Loucy (cell line): ENCODE measurements around the gene IL10RA.

Experiments
- H2AFZ ChIP-seq: fragments of 200-600 bp; sonication (generic); 2 replicates; pipeline ENCODE4 v1.6.0; 2016; ENCODE audit warnings: antibody characterized with exemption, mild to moderate bottlenecking, low read length, moderate library complexity
- H3F3A ChIP-seq: fragments of 200-600 bp; 2 replicates; pipeline ENCODE4 v1.6.0; 2016; ENCODE audit warnings: antibody characterized with exemption, low read depth, mild to moderate bottlenecking
- H3K27me3 ChIP-seq: fragments of 200-600 bp; sonication (generic); 2 replicates; pipeline ENCODE4 v1.6.1; 2014; ENCODE audit warnings: low read length, mild to moderate bottlenecking; ENCODE audit not compliant: insufficient read depth, poor library complexity, severe bottlenecking
- H3K36me3 ChIP-seq: fragments of 200-600 bp; sonication (generic); 2 replicates; pipeline ENCODE4 v1.6.1; 2016; ENCODE audit warnings: low read length; ENCODE audit not compliant: insufficient read depth
- H3K4me1 ChIP-seq: fragments of 200-600 bp; sonication (generic); 2 replicates; pipeline ENCODE4 v1.5.1; 2014; ENCODE audit warnings: low read length, mild to moderate bottlenecking; ENCODE audit not compliant: insufficient read depth, poor library complexity, severe bottlenecking
- H3K4me2 ChIP-seq: fragments of 200-600 bp; sonication (generic); 2 replicates; pipeline ENCODE4 v1.6.0; 2014; ENCODE audit warnings: antibody characterized with exemption, low read length, low read depth, mild to moderate bottlenecking; ENCODE audit not compliant: poor library complexity, severe bottlenecking
- H3K4me3 ChIP-seq: fragments of 200-600 bp; sonication (generic); 2 replicates; pipeline ENCODE4 v1.5.1; 2014; ENCODE audit warnings: low read length, mild to moderate bottlenecking, mixed read lengths; ENCODE audit not compliant: poor library complexity, severe bottlenecking
- H3K79me2 ChIP-seq: fragments of 200-600 bp; sonication (generic); 2 replicates; pipeline ENCODE4 v1.6.1; 2014; ENCODE audit warnings: low read length; ENCODE audit not compliant: insufficient read depth
- H3K9ac ChIP-seq: fragments of 200-600 bp; sonication (generic); 2 replicates; pipeline ENCODE4 v1.6.0; 2014; ENCODE audit warnings: mild to moderate bottlenecking, low read depth, low read length, moderate library complexity; ENCODE audit not compliant: poor library complexity, severe bottlenecking
- H3K9me2 ChIP-seq: fragments of 200-600 bp; sonication (generic); replicated peaks from 2 replicates; pipeline ENCODE4 v1.6.1; 2016; ENCODE audit warnings: low read depth, low read length, mixed read lengths
- H3K9me3 ChIP-seq: fragments of 200-600 bp; sonication (generic); 2 replicates; pipeline ENCODE4 v1.6.1; 2014; ENCODE audit warnings: mild to moderate bottlenecking, antibody characterized with exemption, low read length, low read depth; ENCODE audit not compliant: insufficient read depth
- H4K20me1 ChIP-seq: fragments of 200-600 bp; sonication (generic); 2 replicates; pipeline ENCODE4 v1.6.0; 2014; ENCODE audit warnings: antibody characterized with exemption, low read length, mild to moderate bottlenecking; ENCODE audit not compliant: insufficient read depth, poor library complexity, severe bottlenecking
- CTCF ChIP-seq: fragments of 200-600 bp; sonication (generic); conservative IDR thresholded peaks from 2 replicates; pipeline ENCODE4 v1.5.1; 2014; ENCODE audit warnings: mild to moderate bottlenecking, antibody characterized with exemption, low read length
- EZH2phosphoT487 ChIP-seq: fragments of 200-600 bp; IDR thresholded peaks from 2 replicates; pipeline ENCODE4 v1.6.1; 2018; ENCODE audit warnings: antibody characterized with exemption, mild to moderate bottlenecking, moderate library complexity, borderline replicate concordance

Gene IL10RA

GRCh38 chr11:117980720-117981119, 5.5 kb upstream of the IL10RA start:
- H3K9ac ChIP-seq, result no peak overlapping the region
- no peaks in the 10 kb centered on the region for H3K79me2 ChIP-seq
- H3F3A ChIP-seq, result no peaks in the 10 kb centered on the region
- H3K27me3 ChIP-seq, result no peaks in the 10 kb centered on the region
- no peak overlapping the region for H2AFZ ChIP-seq
- H3K36me3 ChIP-seq, result no peaks in the 10 kb centered on the region
- H4K20me1 ChIP-seq, result no peaks in the 10 kb centered on the region
- TF ChIP-seq CTCF (no peak), EZH2phosphoT487 (no peak)
- no peaks in the 10 kb centered on the region for H3K9me2 ChIP-seq
- no peaks in the 10 kb centered on the region for H3K9me3 ChIP-seq
- no peak overlapping the region for H3K4me2 ChIP-seq
- peaks cover 24% of the 10 kb centered on the region for H3K4me1 ChIP-seq
- H3K4me3 ChIP-seq, result no peak overlapping the region

- Histone ChIP-seq H3F3A (no peaks in the 10 kb centered on the region), H3K79me2 (no peaks in the 10 kb centered on the region), H3K9ac (no peak overlapping the region), H3K36me3 (no peaks in the 10 kb centered on the region), H2AFZ (no peak overlapping the region), H3K27me3 (no peaks in the 10 kb centered on the region), H3K9me3 (no peaks in the 10 kb centered on the region), H3K4me2 (no peak overlapping the region), H4K20me1 (no peaks in the 10 kb centered on the region), H3K4me1 (peaks cover 14% of the 10 kb centered on the region), H3K4me3 (no peak overlapping the region), H3K9me2 (no peaks in the 10 kb centered on the region)
- no peak for TF ChIP-seq CTCF
- TF ChIP-seq EZH2phosphoT487, result no peak
Measured at GRCh38 chr11:117983163-117983475, 3.1 kb upstream of the IL10RA start.

- H3K4me1 ChIP-seq, result peaks cover 8% of the 10 kb centered on the region
- H3K36me3 ChIP-seq, result no peaks in the 10 kb centered on the region
Measured at GRCh38 chr11:117984476-117984875, 1.7 kb upstream of the IL10RA start.

More at GRCh38 chr11:117984476-117984875, 1.7 kb upstream of the IL10RA start:
- H3F3A ChIP-seq, result no peaks in the 10 kb centered on the region
- no peaks in the 10 kb centered on the region for H3K79me2 ChIP-seq
- no peaks in the 10 kb centered on the region for H3K9me3 ChIP-seq
- H3K9ac ChIP-seq, result no peak overlapping the region
- no peak overlapping the region for H2AFZ ChIP-seq
- no peaks in the 10 kb centered on the region for H3K9me2 ChIP-seq
- H3K27me3 ChIP-seq, result no peaks in the 10 kb centered on the region
- H3K4me3 ChIP-seq, result no peak overlapping the region
- H3K4me2 ChIP-seq, result no peak overlapping the region
- no peak for TF ChIP-seq CTCF
- no peak for TF ChIP-seq EZH2phosphoT487
- H4K20me1 ChIP-seq, result no peaks in the 10 kb centered on the region
